Esophagus squamous epithelium (tissue), 4 donors: ENCODE measurements around the gene CXCR1.

Experiments used
- CTCF ChIP-seq, 6 experiments: fragments of 450-650 bp in 4 of 6; fragments of 200-600 bp in 2 of 6; sonication (generic) in 2 of 6; IDR thresholded peaks; one replicate each; pipeline ENCODE4 v1.5.1; 2016 to 2019; ENCODE audit warnings: antibody characterized with exemption in 6 of 6, mild to moderate bottlenecking in 4 of 6, moderate library complexity in 4 of 6
- POLR2A ChIP-seq, 4 donors: fragments of 450-650 bp; IDR thresholded peaks; one replicate each; pipeline ENCODE4 v1.6.1; 2017; ENCODE audit warnings: antibody characterized with exemption in 4 of 4, mild to moderate bottlenecking in 4 of 4, moderate library complexity in 3 of 4

GRCh38 chr2:218193701-218194100, 26.9 kb upstream of the CXCR1 start:
- TF ChIP-seq CTCF (IDR thresholded peaks at IDR 0.05) = no peak
- no peak for TF ChIP-seq POLR2A (IDR thresholded peaks at IDR 0.05)
